Cardiac septum (tissue), 1 donor: ENCODE measurements around the gene PYCR2. TPM values are rescaled to one million over a fixed set of nuclear protein-coding genes. Genes with fewer than 3 reads are reported as not detected.
A peak's percentile ranks its signal among the peaks of the same experiment; 100 is the strongest.

ENCODE experiments used
- DNase-seq: peaks from one replicate; pipeline ENCODE4 v3.0.0-alpha.2; 2020; ENCODE audit warnings: low spot score
- intact Hi-C: fragments of 100-400 bp; cut with DNase I; formaldehyde crosslinking; loops from one replicate; pipeline ENCODE4 v1.14.0; 2022
- total RNA-seq: library from RNA; stranded (reverse); fragmentation: NEBNext Ultra II Directional; extraction: Animal tissue kit (Norgen Biotek cat#: 25700); gene quantifications from one replicate; pipeline ENCODE4 v1.2.1, GENCODE V29; 2021
- donor health status: DM: no; HTN: no; CAD: no.

The PYCR2 gene
- total RNA-seq, 1 donor from 2014 or later: 68.6 TPM

GRCh38 chr1:225882694-225883615 is 41.1 kb downstream of the PYCR2 start:
- intact Hi-C loops: loop anchor here (1.0 to 5.0 kb wide), 2 partner anchors 41 to 71 kb away; partner anchors contain the start of genes EPHX1 and PYCR2

GRCh38 chr1:225881959-225882693 is 41.9 kb downstream of the PYCR2 start, which contains the start of gene TMEM63A:
Gene TMEM63A (minus strand): TSS chr1:225882380. CDS start chr1:225877580, 4,800 bp downstream.
- peak; percentile 96 for DNase-seq
- intact Hi-C loops: loop anchor here (1.0 to 5.0 kb wide), 2 partner anchors 42 to 70 kb away; partner anchors contain the start of genes EPHX1 and PYCR2

More at GRCh38 chr1:225882694-225883615, 41.1 kb downstream of the PYCR2 start:
- DNase-seq: peak; percentile 84

DNA sequence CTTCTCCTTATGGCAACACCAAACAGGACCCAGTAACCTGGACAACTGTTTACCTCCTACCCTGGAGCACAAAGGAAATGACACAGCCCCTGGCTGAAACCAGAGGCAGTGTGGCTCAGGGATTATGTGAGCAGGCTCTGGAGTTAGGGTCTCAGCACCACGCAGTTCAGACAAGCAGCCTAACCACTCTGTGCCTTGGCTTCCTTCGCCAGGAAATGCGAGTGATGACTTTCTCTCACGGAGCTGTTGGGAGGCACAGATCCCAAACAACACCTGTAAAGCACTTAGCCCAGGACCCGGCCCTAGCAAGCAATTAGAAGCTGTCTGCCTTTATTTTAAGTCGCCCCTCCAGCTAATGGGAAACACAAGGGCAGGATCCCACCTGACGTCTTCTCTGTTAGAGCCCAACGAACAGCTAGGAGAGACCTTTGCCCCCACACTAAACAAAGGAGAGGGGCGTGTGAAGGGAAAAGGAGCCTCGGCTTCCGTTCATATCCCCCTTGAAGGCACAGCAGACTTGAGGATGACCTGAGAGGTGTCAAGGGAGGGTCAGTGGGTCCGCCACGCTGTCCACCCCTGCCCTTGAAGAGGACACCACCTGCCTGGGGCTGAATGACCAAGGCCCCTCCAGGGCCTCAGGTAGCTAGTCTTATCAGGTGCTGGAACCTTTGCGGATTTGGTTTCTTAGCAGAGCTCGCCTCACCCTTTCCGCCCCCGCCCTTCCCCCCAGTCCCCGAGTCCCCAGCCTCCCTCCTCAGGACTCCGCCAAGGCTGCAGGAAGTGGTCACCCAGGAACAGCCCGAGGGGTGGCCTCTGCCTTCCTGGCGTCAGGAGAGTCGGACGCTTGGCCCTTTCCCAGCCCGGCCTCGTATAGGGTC is 42.7 kb downstream of the PYCR2 start:
- intact Hi-C loops: loop anchor here (5.0 kb wide), 1 partner anchor 69 kb away; the partner anchor contains the start of gene EPHX1
- DNase-seq: peak; percentile 81

DNA sequence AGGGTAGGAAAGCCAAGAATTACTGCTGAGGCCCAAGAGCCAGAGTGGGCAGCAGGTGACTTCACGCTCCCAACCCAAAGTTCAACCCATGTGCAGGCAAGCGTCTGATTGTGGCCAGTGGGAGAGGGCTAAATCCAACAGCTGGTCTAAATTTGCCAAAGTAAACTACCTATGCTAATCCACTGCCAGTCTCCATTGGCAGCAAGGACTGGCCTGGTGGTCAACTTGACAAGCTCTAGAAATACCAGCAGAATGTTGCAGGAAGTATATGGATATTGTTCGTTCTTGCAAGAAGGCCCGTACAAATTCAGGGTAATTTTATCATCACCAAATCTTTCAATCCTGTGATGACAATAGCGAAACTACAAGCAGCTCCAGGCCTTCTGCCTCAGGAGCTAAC is 43.4 kb downstream of the PYCR2 start:
- DNase-seq: no peak
- intact Hi-C loops: loop anchor here (5.0 kb wide), 1 partner anchor 68 kb away; the partner anchor contains the start of gene EPHX1

DNA sequence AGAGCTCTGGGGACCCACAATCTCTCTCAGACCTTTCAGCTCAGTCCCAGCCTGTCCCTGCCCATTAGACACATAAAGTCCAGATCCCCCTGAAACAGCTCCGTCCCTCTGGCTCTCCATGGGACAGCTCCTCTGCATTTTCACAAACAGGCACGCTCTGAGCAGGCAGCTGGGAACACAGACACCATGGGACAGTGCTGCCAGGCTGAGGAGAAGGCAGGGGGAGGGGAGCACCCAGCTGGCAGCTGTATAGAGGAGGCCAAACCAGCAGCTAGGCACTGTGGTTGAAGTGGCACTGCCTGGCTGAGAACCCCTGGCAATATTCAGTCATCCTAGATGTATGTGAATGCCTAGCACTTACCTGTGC is 43.8 kb downstream of the PYCR2 start:
- no peak for DNase-seq
- intact Hi-C loops: loop anchor here (5.0 kb wide), 1 partner anchor 68 kb away; the partner anchor contains the start of gene EPHX1

DNA sequence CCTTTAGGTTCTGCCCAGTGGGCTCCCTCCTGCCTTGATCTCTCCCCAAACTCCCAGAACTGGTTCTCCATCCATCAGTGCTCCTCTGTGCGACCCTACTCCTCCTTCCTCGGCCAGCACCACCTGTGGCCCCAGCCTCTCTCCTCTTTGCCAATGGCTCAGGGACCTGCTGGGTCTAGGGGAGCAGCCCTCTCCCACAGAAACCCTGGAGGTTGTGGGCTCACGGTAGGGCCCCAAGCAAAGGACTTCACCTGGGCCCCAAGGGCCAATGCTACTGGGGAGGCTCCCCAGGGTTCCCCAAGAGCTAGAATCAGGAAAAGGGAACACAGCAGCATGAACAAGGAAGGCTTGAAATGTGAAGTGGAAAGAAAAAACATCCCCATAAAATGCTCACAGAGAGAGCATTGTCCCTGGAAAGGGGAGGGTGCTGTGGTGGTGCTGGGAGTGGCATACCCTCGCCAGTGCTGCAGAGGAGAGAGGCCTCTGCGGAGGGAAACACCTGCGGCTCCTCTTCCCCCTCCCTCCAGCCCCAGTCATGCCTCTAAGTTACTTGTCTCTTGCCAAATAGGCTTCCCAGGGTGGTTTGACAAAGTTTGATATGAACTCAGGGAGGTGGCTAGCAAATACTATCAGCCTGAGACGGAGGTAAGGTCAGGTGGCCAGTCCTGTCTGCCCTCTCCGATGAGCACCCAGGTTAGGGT is 44.4 kb downstream of the PYCR2 start:
- intact Hi-C loops: loop anchor here (5.0 kb wide), 1 partner anchor 67 kb away; the partner anchor contains the start of gene EPHX1
- no peak for DNase-seq

- DNase-seq: no peak
- intact Hi-C loops: no loop called here
Observed at GRCh38 chr1:225878282-225878681, 45.8 kb downstream of the PYCR2 start.

- intact Hi-C loops: no loop called here
- no peak for DNase-seq
Observed at GRCh38 chr1:225877580-225877979, 46.5 kb downstream of the PYCR2 start.

DNA sequence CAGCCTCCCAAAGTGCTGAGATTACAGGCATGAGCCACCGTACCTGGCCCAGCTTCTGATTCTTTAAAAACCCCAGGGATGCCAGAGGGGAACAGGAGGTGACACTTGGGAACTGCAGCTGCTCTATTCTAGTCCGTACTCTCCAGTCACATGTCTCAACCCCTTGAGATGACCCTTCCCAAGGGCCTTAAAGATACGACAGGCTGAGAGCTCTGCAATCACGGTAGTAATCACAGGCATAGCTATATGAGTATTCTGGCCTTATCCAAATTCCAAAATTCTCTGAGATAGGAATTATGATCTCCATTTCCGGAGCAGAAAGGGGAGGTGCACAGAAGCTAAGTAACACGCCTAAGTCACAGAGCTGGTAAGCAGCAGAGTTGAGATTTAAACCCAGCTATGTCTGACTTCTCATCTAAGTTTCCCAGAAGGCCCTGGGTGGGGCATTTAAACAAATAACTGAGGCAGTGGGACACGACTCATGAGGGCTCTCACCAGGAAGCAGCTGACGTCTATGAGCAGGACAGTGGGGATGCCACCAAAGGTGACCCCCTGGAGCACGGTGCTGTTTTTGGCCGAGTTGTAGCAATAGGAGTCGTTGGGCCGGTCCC is 47.0 kb downstream of the PYCR2 start:
- intact Hi-C loops: no loop called here
- DNase-seq: no peak

- DNase-seq: no peak
- intact Hi-C loops: no loop called here
Observed at GRCh38 chr1:225875044-225875815, 48.8 kb downstream of the PYCR2 start.

DNA sequence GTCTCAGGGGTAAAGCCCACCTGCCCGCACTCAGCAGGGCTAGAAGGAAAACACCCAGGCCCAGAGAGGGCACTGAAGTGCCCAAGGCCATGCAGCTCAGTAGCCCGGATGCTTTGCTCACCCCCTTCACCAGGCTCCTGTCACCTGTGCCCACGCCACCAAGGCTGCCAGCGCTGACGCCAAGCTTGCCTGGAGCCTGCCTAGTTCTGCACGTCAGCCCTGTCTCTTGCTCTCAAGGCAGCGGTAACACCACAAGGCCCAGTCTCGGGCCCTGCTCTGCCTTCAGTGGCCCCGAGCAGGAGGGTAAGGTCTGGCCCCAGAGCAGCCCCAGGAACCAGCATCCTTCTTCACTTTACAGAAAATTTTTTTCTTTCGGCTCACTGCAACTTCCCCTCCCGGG is 49.6 kb downstream of the PYCR2 start:
- no peak for DNase-seq
- intact Hi-C loops: no loop called here

GRCh38 chr1:225873281-225873850 is 50.7 kb downstream of the PYCR2 start:
- no peak for DNase-seq
- intact Hi-C loops: no loop called here

DNA sequence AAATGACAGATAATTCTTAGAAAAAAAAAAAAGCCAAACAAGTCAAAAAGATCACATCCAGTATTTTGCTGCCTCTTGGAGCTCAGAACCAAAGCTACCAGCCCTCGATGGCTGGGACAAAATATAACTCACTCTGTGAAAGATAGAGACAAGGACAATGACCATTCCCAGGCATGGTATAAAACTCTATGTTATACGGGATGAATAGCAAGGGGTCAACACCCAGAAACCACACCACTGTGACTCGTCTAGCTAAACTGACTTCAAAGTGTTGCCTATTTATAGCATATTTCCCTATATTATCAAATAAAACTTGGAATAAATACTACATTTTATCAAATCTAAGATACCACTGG is 52.0 kb downstream of the PYCR2 start:
- DNase-seq: no peak
- intact Hi-C loops: no loop called here

DNA sequence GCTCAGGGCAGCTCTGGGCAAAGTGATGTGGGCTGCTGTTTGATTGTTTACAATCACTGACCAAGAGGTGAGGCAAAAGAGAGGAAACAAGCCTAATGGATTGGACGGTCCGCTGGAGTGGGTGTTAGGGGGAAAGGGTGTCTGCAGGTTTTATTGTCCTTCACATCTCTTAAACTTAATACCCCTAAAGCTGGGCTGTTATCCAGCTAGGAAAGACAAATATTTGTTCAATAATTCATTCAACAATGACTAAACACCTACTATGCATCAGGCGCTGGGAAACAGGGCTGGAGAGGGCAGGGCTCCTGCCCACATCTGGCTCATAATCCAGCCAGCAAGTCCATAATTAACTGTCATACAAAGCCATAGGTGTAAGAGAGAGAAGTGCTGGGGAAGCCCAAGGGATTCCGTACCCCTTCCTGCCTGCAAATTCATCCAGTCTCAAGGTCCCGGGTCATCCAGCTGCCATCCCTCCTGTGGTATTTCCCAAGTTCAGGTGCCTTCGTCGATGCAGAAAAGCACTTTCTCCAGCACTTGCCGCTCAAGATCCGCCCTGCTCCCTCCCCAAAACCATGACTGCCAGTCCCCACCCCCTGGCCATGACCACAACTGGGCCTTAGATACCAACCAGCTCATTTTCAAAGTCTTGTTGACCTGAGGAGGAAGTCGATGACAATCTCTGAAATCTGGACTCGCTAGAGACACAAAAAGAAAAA is 52.5 kb downstream of the PYCR2 start:
- intact Hi-C loops: no loop called here
- no peak for DNase-seq

DNA sequence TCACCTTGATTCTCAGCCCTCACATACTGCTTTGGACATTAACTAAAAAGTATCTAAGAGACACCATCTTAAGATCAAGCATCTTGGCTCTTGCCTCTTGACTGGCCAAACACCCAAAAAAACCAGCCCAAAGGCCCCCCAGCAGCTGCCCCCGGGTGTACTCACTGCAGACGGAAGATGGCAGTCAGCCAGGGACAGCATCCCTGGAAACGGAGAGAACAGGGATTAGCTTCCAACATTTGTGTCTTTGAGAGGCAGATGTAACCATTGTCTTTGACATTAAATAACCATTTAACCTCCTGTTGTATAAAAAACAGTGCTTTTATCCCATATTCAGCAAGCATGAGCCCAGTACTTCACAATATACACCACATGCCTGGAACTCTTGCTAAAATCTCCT is 53.1 kb downstream of the PYCR2 start:
- DNase-seq: no peak
- intact Hi-C loops: no loop called here
